ENCODE results near the gene ATPAF1. TPM values are rescaled to one million over a fixed set of nuclear protein-coding genes. Genes with fewer than 3 reads are reported as not detected.

ATPAF1 gene
- total RNA-seq, 1 donor from 2014 or later: 52.0 TPM

DNA sequence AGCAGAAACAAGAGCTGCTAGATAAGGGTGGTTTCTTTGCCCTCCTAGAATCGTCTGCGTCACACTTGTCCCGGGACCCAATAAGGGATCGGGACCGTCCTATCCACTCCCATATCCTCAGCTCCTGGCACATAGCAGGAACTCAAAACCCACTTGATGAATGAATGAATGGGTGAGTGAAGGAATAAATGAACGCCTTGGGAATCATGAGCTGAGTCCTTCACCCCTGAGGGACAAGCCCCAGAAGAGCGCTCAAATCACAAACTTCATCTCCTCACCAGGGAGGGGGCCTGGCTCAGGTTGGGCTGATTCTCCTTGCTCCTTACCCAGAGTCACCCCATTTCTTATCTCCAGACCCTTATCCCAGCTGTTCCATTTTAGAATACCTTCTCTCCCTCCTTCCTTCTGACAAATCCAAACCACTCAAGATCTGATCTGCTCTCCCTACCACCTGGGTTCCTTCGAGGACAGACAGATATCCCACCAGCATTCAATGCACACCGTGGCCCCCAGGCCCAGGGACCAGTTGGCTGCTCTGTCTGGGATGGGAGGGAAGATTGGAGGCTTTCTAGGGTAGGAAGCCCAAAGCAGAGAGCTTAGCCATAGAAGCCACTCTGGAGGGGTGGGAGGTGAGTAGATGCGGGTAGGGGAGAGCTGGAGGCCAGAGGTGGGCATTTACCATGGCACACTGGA is 50.9 kb downstream of the ATPAF1 start:
- intact Hi-C loops (cut with micrococcal nuclease): loop anchor here (5.0 kb wide), 2 partner anchors 35 to 50 kb away; partner anchors contain the start of gene ATPAF1

DNA sequence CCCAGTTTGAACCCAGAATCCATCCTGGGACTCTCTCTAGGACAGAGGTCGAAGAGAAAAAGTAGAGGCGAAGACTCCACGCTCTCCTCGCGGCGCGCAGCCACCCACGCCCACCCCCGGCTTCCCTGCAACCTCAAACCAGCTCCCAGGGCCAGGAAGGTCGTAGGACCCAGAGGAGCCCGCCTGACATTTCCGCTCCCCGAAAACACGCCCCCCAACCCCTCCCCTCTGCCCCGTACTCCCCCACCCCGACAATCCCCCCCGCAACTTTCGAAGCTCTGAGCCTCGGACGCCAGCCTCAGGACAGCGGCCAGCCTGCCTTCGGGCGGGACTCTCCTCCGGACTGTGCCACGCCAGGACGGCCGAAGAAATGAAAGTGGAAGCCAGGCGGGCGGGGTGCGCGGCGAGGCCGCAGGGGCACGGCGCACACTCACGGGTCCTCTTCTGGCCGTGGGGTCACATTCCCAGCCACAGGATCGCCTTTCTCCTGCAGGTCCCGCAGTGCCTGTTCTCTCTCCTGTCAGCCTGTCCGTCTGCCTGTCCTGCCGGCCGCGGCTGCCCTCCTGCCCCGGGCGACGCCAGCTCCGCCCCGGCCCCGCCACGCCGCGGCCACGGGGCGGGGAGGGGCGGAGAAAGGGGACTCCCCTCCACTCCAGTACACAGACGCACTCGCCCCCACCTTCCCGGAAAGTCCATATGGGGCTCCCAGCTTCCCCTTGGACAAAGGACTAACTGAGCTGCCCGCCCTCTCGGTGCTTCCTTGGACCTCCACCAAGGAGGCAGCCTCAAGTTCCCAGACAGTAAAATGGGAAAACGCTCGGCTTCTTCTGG is 51.7 kb downstream of the ATPAF1 start, which contains the start of gene MOB3C:
Gene MOB3C (minus strand): TSS at position 535 of the 831 bp plus-strand sequence. CDS start 3,490 bp downstream, outside the sequence.
- intact Hi-C loops (cut with micrococcal nuclease): loop anchor here (1.0 to 5.0 kb wide), 4 partner anchors 12 to 103 kb away; partner anchors contain the start of genes ATPAF1, EFCAB14 and MKNK1

DNA sequence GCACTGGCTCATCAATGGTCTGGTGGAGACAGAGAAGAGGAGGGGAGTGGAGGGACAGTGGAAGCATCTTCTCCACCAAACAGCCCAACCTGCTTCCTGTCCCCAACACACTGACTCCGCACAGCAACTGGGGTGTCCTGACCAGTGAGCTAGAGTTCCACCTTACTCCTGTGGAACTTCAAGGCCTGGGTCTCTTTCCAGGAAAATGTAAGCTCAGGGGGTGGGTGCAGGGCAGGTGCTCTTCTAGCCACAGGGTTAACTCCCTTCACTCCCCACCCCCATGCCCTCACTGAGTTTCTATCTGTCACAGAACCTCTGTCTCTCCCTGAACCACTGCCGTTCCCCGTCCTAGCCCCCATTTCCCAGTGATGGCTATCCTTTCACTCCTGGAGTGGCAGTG is 52.4 kb downstream of the ATPAF1 start:
- intact Hi-C loops (cut with micrococcal nuclease): loop anchor here (1.0 to 5.0 kb wide), 4 partner anchors 11 to 104 kb away; partner anchors contain the start of genes ATPAF1, EFCAB14 and MKNK1

DNA sequence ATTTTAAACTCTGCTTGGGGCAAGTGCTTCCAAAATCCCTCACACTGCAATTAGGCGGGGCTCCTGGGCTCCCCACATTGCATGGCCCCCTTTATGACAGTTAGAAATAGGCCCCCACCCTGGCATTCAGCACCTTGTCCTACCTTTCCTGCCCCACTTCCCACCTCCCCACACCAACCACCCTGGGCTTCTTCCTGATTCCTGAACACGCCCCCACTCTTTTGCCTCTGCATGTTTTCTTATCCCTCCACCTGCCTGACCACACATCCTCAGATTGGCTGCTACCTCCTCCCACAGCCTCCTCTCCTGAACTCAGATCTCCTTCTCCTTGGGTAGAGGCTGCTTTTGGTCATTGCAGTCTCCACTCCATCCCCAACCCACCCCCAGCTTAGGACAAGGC is 53.1 kb downstream of the ATPAF1 start:
- intact Hi-C loops (cut with micrococcal nuclease): loop anchor here (5.0 kb wide), 2 partner anchors 33 to 52 kb away; partner anchors contain the start of gene ATPAF1

DNA sequence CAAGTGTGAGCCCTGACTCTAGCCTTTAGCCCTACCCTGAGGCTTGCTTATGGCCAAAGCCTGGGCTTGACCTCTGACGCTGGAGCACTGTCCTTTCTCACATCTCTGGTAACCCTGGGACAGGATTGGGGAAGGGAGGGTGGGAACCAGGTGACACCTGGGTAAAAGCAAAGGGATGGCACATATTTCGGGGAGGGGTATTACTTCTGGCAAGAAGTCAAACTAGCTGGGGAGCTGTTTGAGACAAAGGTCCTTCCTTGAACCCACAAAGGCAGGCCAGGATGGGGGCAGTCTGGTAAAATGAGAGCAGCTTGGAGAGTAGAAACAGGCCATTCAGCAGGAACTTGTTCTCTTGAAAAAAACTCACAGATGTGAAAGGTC is 53.6 kb downstream of the ATPAF1 start:
- intact Hi-C loops (cut with micrococcal nuclease): no loop called here

DNA sequence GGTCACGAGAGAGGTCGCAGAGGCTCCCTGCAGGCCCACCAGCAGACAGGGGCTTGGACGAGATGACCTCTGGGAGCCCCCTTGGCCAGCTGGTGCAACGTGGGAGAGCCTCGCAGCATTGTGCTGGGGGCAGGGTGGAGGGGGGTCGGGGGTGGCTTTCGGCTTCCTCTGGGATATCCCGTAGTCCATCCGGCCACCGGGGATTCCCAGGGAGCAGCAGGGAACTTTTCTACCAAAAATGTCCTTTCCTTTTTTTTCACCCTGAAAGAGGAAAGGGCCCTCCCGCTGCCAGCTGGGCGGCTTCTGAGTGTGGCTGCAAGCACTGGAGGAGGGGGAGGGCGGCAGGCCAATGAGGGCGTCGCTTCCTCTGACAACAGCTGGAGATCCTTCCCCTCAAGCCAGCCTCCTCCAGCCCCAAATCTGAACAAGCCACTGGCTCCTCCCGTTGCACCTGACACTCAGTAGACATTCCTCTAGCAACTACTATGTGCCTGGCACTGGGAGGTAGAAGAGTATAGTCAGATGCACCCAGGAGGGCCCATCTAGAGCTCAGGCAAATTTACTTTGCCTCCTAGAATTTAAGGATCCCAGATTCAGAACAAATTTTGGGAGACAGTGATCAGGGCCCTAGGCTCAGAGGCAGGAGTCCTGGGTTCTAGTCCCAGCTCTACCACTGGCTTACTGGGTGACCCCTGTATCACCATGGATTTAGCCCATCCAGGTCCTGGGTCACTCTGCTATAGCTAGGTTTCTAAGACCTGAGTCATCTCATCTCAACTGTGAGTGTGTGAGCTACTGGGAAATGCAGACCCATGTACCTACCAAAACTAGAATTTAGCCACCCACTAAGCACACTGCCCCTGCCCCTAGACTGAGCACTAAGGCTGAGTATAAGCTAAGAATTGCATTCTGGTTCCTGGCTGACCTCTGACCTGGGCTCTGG is 54.2 kb downstream of the ATPAF1 start:
- intact Hi-C loops (cut with micrococcal nuclease): no loop called here

DNA sequence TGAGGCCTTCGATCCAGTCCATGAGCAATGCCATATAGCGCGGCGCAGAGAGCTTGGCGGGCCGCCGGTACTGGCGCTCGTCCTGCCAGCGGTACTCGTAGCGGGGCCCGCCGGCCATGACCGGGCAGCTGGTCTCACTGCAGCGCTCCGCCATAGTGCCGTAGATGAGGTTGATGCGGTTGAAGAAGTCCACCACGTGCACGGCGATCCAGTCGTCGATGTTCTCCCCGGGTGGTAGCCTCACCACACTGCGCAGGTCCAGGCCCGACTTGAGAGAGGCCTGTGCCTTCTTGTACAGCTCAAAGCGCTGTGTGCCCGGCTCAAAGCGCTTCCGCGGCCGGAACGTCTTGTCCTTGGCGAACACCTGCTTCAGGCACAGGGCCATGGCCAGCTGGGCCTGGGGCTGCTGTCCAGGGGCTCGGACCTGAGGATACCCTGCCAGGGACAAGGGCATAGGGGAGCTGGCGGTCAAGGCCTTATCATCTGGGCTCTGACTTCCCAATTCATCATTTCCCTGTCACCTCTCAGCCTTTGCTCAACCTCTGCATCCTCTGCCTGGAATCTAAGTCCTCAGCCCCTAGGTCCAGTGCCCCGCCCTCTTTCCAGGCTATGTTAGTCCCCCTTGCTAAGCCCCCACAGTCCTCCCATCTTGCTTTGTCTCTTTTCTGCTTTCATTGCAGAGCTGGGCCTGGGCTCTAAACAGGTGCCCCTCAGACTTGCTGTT is 55.1 kb downstream of the ATPAF1 start:
- intact Hi-C loops (cut with micrococcal nuclease): no loop called here

DNA sequence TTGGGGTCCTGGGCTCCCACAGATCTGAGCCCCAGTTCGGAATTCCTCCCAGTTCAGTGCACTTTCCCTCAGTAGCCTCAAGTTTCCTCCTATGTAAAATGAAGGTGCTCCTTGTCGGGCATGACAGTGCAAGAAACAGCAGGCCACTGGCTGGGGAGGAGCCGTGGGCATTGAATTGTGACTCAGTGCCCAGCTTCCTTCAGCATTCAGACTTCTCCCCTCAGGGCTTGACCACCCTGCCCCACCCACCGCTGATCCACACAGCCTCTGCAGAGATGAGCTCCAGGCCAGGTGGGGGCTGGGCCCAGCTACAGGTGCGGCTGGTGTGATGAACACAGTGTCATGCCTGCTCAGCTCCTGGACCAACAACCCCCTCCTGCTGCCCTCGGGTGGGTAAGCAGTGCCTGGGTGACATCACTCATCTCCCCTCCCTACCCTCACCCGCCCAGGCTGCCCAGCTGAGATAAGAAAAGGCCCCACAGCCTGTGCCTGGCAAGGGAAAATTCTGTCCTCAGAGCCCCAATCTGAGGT is 56.4 kb downstream of the ATPAF1 start:
- intact Hi-C loops (cut with micrococcal nuclease): no loop called here

DNA sequence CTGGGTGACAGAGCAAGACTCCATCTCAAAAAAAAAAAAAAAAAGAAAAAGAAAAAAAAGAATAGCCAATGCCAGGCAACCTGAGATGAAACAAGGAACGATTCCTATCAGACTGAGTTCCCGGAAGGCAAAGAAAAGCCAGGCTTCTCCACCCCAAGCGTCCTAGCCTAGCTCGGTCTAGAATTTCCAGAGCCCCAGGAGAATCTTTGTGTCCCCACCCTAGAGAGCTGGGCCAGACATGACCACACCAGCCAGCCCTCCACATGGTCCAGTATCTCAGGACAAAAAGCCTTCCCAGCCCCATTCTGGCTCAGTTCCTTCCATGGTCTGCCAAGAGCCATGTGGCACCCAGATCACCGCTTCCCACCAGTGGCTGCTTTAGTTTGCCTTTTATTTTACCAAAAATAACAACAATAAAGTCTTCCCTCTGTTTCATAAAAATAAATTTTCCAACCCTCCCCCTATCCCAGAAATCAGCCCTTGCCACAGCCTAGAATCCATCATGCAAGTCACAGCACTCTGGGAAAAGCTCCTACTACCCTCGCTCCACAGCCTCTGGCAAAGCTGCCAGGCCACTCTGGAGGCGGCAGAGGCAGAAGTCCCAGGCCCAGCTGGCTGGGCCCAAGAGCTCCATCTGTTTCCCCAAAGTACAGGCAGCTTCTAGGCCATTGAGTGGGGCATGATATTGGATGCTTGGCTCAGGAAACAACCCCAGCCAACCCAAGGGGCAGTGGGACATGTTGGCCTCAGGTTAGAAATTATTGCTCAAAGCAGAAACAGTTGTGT is 60.6 kb downstream of the ATPAF1 start:
- intact Hi-C loops (cut with micrococcal nuclease): no loop called here

DNA sequence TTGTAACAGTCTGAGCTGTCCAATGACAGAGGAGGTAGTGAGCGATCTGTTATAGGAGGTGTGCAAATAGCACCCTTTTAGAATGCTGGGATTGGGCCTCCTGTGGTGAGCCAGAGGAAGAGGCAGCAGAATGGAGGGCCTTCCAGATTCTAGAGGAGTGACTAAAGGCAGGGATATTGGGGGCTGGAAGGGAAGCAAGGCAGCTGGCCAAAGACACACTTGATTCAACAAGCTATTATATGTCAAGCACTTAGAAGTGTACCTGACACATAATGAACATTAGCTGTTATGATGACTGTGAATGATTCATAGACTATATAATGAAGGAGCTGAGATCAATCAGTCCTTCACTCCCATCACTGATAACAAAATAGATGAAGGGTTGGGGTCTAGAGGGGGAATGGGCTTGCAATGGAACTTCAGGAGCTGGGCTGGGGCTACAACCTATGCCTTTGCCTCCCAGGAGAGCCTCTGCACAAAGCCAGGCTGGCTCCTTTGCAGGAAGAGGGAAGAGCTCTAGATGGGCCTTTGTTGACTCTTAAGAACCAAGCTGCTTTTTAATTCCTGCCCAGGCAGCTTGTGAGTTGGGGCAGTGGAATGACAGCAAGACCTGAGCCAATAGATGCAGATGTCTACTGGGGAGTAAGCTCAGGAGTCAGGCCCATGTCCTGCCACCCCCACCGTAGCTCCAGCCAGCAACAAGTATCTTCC is 61.8 kb downstream of the ATPAF1 start:
- intact Hi-C loops (cut with micrococcal nuclease): no loop called here

DNA sequence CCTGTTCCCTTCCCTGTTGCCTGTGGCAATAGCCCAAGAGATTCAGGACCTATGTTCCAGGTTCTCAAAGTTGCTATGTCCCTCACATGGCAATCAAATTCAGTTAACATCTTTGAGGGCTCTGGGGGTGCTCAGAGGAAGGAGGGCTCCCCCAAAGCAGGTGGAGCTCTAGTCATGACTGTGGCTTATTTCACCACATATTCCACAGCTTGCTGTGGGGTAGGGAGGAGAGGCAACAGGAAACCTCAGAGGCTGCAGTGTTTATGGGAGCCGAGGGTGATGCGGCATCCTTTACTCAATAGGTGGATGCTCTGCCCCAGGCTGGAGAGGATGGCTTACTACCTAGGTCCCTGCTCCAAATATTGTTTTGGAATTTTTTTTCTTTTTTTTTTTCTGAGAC is 62.9 kb downstream of the ATPAF1 start:
- intact Hi-C loops (cut with micrococcal nuclease): no loop called here

DNA sequence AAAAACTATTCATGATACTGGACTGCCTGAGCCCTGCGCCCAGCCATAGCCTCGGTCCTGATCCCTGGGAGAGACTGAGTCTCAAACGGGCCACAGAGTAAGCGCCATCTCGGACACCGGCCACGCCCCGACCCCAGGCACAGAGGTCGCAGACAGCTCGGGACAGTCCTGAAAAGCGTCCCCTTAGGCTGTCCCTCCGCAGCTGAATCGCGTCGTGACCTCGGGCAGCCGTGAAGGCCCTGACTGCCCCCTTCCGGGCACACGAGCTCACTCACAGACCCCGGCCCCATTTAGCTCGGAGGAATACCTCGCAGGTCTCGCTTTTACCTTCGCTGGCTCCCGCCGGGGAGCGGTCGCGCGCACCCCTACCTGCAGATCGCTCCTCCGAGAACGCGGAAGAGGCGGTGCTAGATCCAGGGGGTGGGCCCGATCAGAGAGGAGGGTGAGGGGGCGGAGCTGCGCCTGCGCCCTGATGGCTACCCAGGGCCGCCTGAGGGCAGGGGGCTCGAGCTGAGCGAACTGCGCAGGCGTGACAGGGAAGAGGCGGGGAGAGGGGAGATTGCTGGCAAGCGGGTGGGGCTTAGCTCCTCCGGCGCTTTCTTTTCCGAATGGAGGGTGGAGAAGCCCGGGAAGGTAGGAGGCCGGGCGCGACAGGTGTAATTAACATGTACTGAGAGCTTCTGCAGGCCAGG is 64.2 kb downstream of the ATPAF1 start, which contains the start of gene MKNK1:
Gene MKNK1 (minus strand): TSS at position 411 of the 692 bp plus-strand sequence. CDS start 20,941 bp downstream, outside the sequence.
- intact Hi-C loops (cut with micrococcal nuclease): loop anchor here (1.0 to 5.0 kb wide), 3 partner anchors 12 to 115 kb away; partner anchors contain the start of genes ATPAF1, EFCAB14 and MOB3C

DNA sequence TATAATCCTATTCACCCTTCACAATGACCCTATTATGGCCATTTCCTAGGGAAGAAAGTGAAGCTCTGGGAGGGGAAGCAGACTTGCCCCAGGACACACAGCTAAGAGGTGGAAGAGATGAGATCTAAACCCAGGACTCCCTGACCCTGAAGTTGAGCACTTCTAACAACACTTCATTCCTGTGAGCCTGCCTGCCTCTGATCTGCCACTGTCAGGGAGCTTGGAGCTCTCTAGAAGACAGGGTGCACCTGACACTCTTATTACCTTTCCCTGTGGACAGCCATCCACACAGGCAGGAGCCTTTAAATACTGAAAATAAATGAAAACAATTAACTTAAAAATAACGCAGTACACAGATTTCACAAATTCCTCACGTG is 64.7 kb downstream of the ATPAF1 start:
- intact Hi-C loops (cut with micrococcal nuclease): loop anchor here (5.0 kb wide), 1 partner anchor 64 kb away; the partner anchor contains the start of gene ATPAF1

DNA sequence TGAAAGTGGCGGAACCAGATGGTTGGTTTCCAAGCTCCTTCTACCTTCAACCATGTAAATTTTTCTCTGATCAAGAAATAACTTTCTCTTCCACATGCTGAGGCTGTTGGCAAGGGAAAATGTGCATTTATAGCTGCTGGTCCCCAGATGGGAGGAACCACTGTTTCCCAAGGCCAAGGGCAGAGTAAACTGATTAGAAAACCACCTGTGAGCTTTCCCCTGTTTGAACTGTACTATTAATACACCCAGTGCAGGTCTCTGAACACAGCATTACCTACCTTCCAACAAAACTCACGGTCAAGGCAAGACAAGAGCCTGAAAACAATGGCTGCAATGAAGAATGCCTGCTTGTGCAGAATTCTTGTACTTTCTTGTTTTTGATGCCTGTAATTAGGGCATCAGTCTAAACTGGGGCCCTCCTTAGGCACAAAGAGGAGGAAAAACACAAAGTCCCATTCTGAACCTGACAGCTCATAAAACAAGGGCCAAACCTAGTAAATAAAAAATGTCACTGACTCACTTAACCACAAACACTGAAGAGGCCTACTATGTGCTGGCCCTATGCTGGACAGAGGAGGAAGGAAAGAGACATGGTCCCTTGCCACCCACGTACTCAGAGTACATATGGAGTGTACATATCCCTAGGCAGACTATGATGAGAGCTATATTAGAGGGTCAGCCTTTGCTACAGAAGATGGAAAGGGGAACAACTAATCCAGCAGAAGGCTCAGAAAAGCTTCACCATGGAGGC is 66.7 kb downstream of the ATPAF1 start:
- intact Hi-C loops (cut with micrococcal nuclease): loop anchor here (5.0 kb wide), 1 partner anchor 66 kb away; the partner anchor contains the start of gene ATPAF1

DNA sequence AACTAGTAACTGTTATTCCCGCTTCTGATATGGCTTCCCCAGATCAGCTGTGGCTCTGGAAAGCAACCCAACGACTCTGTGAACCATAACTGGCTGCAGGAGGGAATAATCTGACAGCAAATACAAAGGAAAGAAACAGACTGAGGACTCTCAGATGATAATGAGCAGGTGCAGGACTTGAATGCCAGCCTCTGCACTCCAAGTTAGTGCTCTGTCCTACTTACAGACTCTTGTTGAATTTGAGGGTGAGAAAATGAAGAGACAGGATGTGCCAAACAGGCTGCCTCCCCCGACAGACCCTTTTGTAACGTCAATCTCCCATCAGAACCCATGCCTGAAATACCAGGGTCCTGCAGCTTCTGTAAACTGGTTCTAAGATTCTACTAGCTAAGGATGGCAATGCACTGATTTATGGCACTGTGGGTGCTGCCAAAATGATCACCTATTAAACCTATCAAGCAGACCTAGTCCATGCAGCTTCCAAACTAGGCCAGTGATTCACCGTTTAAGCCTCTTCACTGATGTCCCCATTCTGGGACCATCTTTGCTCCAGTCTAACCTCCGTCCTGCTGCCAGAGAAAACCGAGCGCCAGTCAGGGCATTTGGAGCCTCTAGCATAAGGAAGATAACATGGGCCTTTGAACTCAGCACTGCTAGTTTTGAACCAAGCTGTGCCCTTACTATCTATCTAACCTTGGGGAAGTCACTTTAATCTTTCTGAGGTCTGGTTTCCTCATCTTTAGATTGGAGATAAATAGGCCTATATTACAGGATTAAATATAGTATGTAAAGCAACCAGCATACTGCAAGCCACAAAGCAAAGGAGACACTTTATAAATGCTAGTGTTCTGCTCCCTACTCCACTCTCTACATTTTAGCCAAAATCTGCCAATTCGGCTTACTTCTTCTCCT is 68.8 kb downstream of the ATPAF1 start:
- intact Hi-C loops (cut with micrococcal nuclease): loop anchor here (1.0 kb wide), 1 partner anchor 18 kb away; no protein-coding TSS in a partner anchor

DNA sequence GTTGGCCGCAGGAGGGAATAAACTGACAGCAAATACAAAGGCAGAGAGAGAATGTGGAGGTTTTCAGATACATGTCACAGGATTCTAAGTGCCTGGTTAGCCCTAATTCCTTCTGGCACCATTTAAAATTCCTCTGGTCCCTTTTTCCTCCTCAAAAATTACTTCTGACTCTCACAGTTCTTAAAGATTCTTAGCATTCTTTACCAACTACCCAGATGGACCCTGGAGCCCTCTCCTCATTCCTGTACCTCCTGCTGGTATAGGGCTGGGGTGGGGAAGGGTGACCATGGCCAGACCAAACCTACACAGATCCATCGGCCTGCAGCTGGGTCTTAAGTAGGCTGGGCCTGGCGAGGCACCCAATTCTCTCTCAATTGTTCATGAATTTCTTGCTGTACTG is 71.3 kb downstream of the ATPAF1 start:
- intact Hi-C loops (cut with micrococcal nuclease): no loop called here
